Fibroblast of peridontal ligament (primary cell): ENCODE data around the gene HOXD3.

Experiments used
- DNase-seq: peaks from one replicate; pipeline ENCODE4 v3.0.0-alpha.2; 2010; ENCODE audit errors: extremely low read depth

HOXD3 gene

GRCh38 chr2:176132205-176133171 is 24.6 kb upstream of the HOXD3 start:
- DNase-seq: no peak

- no peak for DNase-seq
Observed at GRCh38 chr2:176133389-176133788, 23.7 kb upstream of the HOXD3 start.

- DNase-seq: no peak
Observed at GRCh38 chr2:176134035-176134434, 23.1 kb upstream of the HOXD3 start.

- DNase-seq: no peak
Observed at GRCh38 chr2:176135035-176135440, 22.1 kb upstream of the HOXD3 start.

GRCh38 chr2:176136374-176137251 is 20.5 kb upstream of the HOXD3 start:
- DNase-seq: no peak

GRCh38 chr2:176137252-176137580 is 19.9 kb upstream of the HOXD3 start:
- DNase-seq: no peak

- no peak for DNase-seq
Observed at GRCh38 chr2:176137906-176138305, 19.2 kb upstream of the HOXD3 start.

- DNase-seq: no peak
Observed at GRCh38 chr2:176138526-176138922, 18.6 kb upstream of the HOXD3 start.

- DNase-seq: no peak
Observed at GRCh38 chr2:176138923-176139660, 18.0 kb upstream of the HOXD3 start.

GRCh38 chr2:176139661-176140512 is 17.2 kb upstream of the HOXD3 start:
- no peak for DNase-seq

GRCh38 chr2:176140513-176141317 is 16.4 kb upstream of the HOXD3 start:
- no peak for DNase-seq

GRCh38 chr2:176142281-176142680 is 14.8 kb upstream of the HOXD3 start:
- no peak for DNase-seq

- DNase-seq: no peak
Observed at GRCh38 chr2:176145085-176145969, 11.8 kb upstream of the HOXD3 start.

GRCh38 chr2:176146101-176146500 is 11.0 kb upstream of the HOXD3 start:
- DNase-seq: no peak

- DNase-seq: no peak
Observed at GRCh38 chr2:176146645-176147044, 10.5 kb upstream of the HOXD3 start.

GRCh38 chr2:176147210-176147799 is 9.8 kb upstream of the HOXD3 start:
- no peak for DNase-seq

- no peak for DNase-seq
Observed at GRCh38 chr2:176147800-176148496, 9.2 kb upstream of the HOXD3 start.

GRCh38 chr2:176148751-176149421 is 8.2 kb upstream of the HOXD3 start:
- DNase-seq: no peak
